ENCODE data around the gene MACF1.
"Not testable (repeated sequence)": the region's sequence is repeated elsewhere in the genome, so short reads cannot be mapped to it uniquely, and the experiment has no call there.

MACF1 gene

GRCh38 chr1:39427374-39427773 is 222.9 kb downstream of the MACF1 start:
- DNase-seq: no peak

DNA sequence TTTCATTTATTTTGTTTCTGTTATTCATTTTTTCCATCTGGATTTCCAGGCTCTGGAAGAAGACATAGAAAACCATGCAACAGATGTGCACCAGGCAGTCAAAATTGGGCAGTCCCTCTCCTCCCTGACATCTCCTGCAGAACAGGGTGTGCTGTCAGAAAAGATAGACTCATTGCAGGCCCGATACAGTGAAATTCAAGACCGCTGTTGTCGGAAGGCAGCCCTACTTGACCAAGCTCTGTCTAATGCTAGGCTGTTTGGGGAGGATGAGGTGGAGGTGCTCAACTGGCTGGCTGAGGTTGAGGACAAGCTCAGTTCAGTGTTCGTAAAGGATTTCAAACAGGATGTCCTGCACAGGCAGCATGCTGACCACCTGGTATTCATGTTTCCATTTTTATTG is 223.4 kb downstream of the MACF1 start:
- DNase-seq: no peak

GRCh38 chr1:39431927-39432326 is 227.4 kb downstream of the MACF1 start:
- no peak for DNase-seq

DNA sequence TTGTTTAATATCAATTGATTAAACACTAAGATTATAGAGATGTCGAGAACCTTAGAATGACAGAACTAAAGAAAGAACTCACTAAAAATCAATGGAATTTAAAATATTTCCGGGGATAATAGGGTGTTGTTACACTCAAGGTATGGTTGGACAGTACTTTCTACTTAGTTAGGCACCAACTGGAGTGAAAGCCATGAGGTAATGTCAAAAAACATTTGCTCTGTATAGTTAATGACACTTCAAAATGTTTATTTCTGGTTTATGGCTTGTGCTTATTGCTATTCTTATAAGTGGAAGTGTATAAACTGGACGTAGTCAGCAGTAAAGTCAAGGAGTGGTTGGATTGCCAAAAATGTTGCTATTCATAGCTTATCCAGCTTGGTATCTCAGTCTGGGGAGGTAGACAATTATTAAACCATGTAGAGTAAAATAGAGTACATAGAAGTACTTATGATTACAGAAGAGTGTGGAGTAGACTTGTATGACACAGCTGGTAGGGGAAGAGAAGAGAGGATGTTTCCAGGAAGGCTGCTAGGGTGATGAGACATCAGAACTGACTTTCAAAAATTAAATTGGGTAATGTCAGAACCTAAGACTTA is 230.4 kb downstream of the MACF1 start:
- no peak for DNase-seq

- no peak for DNase-seq
Measured at GRCh38 chr1:39435597-39435996, 231.1 kb downstream of the MACF1 start.

GRCh38 chr1:39436842-39437241 is 232.3 kb downstream of the MACF1 start:
- no peak for DNase-seq

- no peak for DNase-seq
Measured at GRCh38 chr1:39438042-39438441, 233.5 kb downstream of the MACF1 start.

DNA sequence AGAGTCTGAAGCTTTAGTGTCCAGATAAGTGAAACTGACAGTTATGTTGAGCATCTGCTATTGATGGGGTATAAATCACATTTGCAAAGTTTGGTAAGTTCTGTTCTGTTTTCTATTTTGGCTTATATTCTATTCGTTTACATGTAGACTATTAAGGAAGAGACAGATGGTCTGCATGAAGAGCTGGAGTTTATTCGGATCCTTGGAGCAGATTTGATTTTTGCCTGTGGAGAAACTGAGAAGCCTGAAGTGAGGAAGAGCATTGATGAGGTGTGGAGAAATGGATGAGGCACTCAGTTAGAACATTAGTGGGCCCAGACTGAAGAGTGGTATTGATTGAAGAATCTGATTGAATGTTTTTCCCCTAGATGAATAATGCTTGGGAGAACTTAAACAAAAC is 236.4 kb downstream of the MACF1 start:
- DNase-seq: no peak

DNA sequence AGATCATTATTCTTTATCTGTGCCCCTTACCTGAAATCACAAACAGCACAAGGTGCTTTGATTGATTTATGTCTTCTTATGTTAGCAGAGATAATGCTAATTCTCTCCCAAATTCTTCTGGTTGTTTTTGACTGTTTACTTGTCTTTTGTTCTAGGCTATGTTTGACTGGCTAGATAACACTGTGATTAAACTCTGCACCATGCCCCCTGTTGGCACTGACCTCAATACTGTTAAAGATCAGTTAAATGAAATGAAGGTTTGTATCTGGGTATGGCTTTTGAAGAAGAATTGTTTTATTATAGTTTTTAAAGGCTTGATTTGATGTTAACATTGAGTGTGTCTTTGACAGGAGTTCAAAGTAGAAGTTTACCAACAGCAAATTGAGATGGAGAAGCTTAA is 237.3 kb downstream of the MACF1 start:
- DNase-seq: no peak

DNA sequence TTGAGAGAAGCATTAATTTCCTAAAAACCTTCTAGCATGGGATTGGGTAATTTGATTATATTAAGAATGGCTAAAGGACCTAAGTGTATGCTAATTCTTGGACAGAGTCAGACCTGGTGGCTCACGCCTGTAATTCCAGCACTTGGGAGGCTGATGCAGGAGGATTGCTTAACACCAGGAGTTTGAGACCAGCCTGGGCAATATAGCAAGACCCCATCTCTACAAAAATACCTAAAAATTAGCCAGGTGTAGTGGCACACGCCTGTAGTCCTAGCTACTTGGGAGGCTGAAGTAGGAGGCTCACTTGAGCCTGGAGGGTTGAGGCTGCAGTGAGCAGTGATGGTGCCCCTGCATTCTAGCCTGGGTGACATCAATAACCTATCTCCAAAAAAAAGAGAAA is 241.1 kb downstream of the MACF1 start:
- DNase-seq: no peak

- DNase-seq: no peak
Measured at GRCh38 chr1:39446986-39447567, 242.6 kb downstream of the MACF1 start.

DNA sequence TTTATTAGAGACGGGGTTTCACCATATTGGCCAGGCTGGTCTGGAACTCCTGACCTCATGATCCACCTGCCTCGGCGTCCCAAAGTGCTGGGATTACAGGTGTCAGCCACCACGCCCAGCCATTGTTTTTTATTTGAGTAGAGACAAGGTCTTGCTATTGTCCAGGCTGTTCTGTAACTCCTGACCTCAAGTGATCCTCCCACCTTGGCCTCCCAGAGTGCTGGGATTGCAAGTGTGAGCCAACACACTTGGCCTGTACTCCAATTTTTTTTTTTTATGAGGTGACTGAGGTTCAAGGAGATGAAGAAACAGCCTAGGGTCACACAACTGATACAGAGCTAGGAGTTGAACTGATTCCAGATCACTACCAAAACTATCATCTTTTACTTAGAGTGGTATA is 245.5 kb downstream of the MACF1 start:
- not testable (repeated sequence) for DNase-seq

GRCh38 chr1:39450956-39451606 is 246.6 kb downstream of the MACF1 start:
- no peak for DNase-seq

- no peak for DNase-seq
Measured at GRCh38 chr1:39452081-39452480, 247.6 kb downstream of the MACF1 start.

- no peak for DNase-seq
Measured at GRCh38 chr1:39452540-39452939, 248.0 kb downstream of the MACF1 start.

DNA sequence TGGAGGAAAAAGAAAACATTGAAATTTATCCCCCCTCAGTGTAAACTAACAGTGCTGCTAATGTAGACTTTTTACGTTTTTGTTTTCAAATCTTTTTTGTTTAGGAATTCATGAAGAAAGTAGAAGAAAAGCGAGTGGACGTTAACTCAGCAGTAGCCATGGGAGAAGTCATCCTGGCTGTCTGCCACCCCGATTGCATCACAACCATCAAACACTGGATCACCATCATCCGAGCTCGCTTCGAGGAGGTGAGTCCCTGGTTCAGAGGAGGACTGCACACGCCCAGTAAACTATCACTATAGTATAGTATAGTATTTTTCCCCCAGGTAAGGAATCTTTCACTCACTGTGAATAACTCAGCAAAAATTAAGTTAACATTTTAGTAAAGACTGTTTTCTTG is 249.1 kb downstream of the MACF1 start:
- DNase-seq: no peak

DNA sequence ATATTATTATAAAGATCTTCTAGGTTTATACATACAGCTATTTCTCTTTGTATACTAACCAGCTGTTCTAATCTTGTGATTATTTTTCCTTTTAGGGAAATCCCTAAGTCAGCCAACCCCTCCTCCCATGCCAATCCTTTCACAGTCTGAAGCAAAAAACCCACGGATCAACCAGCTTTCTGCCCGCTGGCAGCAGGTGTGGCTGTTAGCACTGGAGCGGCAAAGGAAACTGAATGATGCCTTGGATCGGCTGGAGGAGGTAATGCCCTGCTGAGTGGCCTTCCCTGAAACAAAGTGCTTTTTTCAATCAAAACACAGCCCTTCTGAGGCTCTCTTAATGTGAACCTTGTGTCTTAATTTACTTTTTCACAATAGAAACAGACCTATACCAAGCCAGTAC is 254.5 kb downstream of the MACF1 start:
- DNase-seq: no peak

GRCh38 chr1:39462074-39462473 is 257.6 kb downstream of the MACF1 start:
- DNase-seq: no peak

DNA sequence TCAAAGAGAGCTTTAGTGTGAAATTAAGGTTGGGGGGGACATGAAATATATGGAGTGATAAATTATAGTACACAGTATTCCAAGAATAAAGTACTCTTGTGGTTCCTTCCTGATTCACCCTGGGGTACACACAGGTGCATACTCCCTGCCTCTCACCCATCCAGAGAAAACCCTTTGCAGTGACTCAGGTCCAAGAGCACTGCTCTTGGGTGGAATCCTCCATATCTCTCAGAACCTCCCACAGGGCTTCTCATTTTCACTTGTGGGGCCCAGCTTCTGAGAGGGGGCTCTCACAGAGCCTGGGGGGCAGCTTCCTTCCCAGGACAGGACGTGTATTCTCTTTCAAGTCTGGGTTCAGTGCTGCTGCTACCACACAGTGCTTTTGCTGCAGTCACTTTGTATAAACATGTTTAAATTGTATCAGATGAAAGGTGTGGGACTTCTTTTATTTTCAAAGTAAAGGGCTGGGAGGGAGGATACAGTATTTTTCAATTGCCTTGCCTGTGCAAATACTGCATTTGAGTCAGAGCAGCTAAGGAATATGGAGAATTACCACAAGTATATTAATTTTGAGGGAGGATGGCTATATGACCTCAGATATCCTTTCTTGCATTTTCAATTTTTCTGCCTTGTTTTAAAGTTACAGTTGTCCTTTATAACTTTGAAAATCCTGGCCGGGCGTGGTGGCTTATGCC is 262.1 kb downstream of the MACF1 start:
- DNase-seq: no peak

DNA sequence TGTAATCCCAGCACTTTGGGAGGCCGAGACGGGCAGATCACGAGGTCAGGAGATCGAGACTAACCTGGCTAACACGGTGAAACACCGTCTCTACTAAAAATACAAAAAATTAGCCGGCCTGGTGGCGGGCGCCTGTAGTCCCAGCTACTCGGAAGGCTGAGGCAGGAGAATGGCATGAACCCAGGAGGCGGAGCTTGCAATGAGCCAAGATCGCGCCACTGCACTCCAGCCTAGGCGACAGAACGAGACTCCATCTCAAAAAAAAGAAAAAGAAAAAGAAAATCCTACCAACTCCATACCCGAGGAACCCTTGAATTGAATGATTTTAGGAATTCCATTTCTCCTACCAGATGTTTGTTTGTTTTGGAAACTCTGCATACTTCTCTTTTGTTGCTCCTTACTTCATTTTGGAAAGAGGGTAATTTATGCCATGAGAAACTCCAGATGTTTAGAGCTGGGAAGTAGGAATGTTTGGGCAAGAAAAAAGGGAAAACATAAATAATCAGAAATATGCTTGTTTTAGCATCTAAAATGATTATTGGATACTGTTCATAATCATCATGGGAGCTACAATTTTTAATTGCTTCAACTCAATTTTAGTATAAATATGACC is 262.7 kb downstream of the MACF1 start:
- DNase-seq: not testable (repeated sequence)

DNA sequence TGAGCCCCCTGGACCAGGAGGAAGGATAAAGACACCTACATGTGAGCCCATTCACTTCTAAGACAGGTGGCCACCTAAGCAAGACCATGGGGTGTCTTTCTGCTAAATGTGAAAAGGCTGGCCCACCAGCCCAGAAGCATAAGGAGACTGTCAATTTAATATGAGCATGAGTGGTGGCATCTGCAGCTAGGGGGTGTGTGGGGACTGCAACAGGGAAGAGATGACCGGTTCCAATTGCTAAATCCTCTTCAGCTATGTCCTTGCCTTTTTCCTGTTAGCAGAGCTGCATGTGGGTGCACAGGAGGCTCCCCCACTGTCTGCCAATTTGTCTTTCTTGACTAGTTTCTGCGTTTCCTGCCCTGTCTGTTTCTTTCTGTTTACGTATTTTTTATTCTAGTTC is 264.7 kb downstream of the MACF1 start:
- DNase-seq: no peak

GRCh38 chr1:39470040-39470439 is 265.5 kb downstream of the MACF1 start:
- no peak for DNase-seq

DNA sequence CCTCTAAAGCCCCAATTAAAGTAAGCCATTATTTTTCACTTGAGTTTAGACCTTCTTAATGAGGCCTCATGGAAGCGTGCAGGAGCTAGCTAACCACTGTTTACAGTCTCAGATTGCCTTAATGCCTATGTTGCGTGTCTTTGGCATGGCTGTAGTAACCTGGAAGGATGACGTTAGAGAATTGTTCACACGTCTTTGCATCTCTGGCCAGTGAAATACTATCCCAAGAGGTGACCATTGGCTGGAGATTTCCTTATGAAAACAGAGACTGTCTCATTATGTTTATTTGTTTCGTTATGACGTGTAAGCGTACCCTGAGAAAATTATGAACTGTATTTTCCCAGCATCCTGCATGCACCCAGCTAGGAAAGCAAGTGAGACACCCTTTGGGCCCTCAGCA is 268.3 kb downstream of the MACF1 start:
- no peak for DNase-seq

DNA sequence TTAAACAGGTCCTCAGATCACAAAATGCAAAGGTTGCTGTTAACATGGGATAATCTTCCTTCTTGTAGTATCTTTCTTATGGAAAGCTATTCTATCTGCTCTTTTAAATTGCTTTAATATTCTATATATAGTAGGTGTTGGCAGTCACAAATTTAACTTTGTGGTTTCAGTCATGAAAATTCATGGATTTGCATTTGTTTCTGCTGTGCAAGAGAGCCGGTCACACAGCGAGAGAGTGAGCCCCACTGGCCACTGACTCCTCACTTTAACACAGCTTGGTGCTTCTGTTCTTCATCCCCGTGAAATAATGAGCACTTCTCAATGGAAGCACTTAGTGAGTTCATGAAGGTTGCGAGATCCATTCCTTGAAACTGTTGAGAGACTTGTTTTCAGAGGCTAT is 268.8 kb downstream of the MACF1 start:
- DNase-seq: no peak
